Hepatic stellate cell (primary cell): ENCODE measurements around the gene APBB2.
A peak's percentile ranks its signal among the peaks of the same experiment; 100 is the strongest.
"Not testable (repeated sequence)": the region's sequence is repeated elsewhere in the genome, so short reads cannot be mapped to it uniquely, and the experiment has no call there.

ENCODE experiments used
- DNase-seq: peaks from one replicate; pipeline ENCODE4 v3.0.0; 2011; ENCODE audit warnings: low spot score

Gene APBB2

GRCh38 chr4:41156574-41156973 lies 57.8 kb downstream of the APBB2 start:
- no peak for DNase-seq

- DNase-seq, result peak; percentile 68
Measured at GRCh38 chr4:41155194-41155830, 59.0 kb downstream of the APBB2 start.

- no peak for DNase-seq
Measured at GRCh38 chr4:41154814-41155177, 59.5 kb downstream of the APBB2 start.

GRCh38 chr4:41154010-41154813 lies 60.1 kb downstream of the APBB2 start:
- no peak for DNase-seq

GRCh38 chr4:41150401-41150800 lies 63.9 kb downstream of the APBB2 start:
- DNase-seq, result no peak

DNA sequence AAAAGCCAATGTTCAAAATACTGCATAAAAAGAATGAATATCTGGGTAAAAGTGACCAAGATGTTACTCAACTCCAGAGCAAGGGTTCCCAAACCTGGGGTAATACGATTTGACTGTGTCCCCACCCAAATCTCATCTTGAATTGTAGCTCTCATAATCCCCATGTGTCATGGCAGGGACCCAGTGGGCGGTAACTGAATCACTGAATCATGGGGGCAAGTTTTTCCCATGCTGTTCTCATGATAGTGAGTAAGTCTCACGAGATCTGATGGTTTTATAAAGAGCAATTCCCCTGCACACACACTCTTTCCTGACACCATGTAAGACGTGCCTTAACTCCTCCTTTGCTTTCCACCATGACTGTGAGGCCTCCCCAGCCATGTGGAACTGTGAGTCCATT lies 64.8 kb downstream of the APBB2 start:
- DNase-seq, result not testable (repeated sequence)

DNA sequence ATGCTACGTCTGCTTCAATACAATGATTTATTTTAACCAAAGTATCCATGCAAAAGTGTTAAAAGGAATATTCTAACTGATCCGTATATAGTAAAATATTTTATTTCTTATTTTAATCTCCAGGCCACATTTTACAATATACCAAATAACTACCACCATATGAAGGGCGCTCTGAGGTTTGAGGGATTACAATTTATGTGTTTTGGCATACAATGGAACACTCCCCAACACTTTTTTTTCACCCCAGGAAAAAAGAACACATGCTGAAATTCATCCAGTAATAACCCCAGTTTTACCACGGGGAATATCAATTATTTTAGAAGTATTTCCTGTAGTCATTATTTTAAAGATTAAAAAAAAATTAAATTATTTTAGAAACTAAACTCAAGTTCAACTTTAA lies 65.4 kb downstream of the APBB2 start:
- DNase-seq, result no peak

GRCh38 chr4:41148292-41148691 lies 66.0 kb downstream of the APBB2 start:
- DNase-seq, result no peak

DNA sequence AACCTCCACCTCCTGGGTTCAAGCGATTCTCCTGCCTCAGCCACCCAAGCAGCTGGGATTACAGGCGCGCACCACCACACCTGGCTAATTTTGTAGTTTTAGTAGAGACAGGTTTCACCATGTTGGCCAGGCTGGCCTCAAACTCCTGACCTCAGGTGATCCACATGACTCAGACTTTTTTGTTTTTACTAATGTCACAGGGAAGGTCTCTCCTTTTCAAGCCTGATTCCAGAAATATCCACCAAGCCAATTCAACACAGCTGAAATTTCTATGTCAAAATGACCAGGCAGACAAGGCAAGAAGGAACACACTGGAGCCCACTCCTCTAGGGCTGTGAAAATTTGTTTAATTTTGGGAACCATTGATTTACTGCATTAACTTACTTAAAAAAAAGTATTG lies 66.8 kb downstream of the APBB2 start:
- not testable (repeated sequence) for DNase-seq

GRCh38 chr4:41146716-41147506 lies 67.4 kb downstream of the APBB2 start:
- no peak for DNase-seq

- DNase-seq, result no peak
Measured at GRCh38 chr4:41146196-41146595, 68.1 kb downstream of the APBB2 start.

DNA sequence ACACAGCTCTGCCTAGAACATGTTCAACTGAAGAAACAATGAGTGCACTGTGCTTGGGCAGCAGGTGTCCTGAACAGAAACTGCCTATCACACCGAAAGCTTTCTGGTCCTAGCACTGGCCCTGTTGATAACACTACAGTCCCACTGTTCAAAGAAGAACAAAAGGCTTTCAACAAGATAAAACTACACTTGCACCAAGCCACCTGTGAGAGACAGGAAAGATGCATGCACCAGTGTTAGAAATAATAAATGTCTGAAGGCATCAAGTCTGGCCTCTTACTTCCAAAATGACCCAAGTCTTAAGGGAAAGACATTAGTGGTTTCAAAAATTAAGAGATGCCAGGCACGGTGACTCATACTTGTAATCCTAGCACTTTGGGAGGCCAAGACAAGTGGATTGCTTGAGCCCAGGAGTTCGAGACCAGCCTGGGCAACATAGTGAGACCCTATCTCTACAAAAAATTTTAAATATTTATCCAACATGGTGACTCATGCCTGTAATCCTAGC lies 68.7 kb downstream of the APBB2 start:
- DNase-seq, result no peak

GRCh38 chr4:41144812-41145211 lies 69.5 kb downstream of the APBB2 start:
- no peak for DNase-seq

- no peak for DNase-seq
Measured at GRCh38 chr4:41144040-41144379, 70.3 kb downstream of the APBB2 start.

DNA sequence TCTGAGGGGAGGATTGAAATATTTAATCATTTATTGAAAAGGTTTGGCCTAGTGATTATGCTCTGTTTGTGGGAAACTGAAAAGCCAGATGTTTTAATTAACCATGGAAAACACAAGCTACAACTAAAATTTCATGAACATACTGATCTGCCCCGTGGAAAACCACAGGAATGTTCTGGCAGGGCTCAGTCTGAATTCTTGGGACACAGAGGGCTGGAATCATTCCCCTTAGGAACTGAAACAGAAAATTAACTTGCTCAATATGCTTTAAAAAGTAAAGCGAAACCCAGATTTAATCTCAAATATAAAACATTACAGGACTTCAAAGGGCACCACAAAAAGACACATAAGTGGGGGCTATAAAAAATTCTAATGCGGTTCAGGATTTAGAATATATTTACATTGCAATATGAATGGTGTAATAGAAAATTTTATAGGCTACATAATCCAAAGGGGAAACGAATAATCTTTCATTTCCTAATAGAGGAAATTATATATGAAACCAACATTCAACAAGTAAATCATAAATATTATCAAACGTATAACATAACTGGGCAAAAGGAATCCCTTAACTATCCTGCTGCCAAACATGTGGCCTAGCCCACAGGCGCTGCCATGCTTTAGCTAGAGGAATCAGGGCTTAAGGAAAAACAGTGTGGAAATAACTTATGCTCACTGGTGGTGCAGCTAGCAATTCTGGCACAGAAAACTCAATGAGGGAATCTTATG lies 70.9 kb downstream of the APBB2 start:
- DNase-seq, result peak; percentile 72

DNA sequence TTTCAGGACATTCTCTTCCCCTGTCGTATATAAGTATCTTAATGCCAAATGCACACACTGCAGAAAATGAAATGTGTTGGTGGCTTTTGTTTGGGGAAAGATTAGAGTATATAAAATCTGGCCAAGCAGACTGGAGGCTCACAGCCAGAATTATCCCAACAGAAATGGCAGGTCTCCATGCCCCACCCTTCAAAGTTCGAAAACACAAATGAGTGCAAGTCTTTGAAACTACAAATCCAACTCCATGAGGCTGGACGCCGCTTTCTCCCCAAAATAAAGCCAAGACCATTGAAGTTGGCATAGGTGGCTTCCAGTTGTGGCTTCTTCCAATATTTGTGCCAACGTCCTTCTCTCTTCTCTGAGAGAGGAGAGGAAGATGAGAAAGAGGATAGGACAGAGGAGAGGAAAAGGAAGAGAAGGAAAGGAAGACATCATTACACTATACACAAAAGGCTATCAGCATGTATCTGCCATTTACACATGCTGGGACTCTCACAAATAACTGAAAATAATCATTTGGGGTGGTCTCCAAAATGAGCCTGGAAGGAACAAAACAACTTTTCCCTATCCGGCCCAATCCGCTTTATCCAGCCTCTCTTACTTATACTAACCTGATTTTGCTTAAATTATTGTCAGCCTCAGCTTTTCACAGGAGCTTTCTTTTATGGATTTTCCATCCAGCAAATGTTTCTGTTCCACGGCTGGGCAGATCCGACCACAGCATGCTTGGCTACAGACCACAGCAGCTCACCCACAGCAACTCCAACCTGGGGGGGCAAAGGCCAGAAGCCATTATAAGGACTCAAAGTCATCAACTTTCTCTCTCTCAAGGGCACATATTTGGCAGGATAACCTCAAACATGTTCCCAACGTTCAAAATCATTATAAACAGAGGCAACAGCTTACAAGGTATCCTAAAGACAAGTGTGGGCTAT lies 71.7 kb downstream of the APBB2 start:
- no peak for DNase-seq

DNA sequence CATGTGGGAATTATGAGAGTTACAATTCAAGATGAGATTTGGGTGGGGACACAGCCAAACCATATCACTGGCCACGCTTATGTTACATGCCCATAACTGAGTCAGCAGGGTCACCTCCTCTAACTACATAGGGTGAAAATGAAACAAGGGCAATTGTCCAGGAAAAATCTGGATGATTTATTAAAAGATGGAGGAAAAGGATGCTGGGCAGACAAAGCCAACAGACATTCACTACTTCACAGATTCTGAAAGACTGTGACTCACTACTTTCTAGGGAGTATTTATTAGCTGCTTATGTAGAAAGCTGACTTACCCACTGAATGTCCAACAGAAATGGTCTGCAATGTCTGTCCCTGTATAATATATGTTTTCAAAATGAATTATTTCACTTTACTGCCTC lies 72.4 kb downstream of the APBB2 start:
- DNase-seq, result peak; percentile 32

DNA sequence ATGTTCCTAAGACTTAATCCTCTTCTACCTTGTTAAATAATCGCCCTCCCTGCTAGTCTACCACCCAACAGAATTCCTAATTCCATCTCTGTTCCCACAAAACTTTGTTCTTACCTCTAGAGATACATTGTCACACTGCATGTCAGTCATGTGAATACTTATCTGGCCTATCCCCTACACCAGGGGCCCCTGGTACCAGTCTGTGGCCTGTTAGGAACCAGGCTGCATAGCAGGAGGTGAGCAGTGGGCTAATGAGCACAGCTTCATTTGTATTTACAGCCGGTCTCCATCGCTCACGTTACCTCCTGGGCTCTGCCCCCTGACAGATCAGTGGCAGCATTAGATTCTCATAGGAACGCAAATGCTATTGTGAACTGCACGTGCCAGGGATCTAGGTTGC lies 73.9 kb downstream of the APBB2 start:
- DNase-seq, result no peak

DNA sequence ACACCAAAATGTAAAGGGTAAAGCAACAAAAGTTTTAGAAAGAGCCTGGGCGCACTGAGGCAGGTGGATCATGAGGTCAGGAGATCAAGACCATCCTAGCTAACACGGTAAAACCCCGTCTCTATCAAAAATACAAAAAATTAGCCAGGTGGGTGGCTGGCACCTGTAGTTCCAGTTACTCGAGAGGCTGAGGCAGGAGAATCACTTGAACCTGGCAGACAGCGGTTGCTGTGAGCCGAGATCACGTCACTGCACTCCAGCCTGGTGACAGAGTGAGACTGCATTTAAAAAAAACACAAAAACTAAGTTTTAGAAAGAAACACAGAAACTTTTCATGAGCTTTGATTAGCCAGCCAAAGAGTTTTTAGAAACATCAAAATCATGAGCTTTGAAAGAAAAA lies 76.5 kb downstream of the APBB2 start:
- DNase-seq, result no peak

DNA sequence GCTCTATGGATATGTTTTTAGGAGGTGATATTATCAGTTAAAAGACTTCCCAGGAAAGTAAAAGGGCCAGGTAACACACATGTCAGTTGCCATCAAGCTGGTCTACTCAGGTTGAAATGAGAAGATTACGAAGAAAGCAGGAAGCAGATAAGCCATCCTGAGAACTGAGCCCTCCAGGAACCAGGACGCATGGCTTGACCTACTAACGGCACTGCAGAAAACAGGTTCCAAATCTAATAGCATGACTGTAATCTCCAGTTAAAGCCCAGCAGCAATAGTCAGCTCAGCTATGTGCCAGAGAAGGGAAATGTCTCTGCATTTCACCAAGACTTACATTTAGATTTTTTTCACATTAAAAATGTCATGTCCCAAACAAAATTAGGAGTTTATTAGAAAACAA lies 77.9 kb downstream of the APBB2 start:
- DNase-seq, result no peak

DNA sequence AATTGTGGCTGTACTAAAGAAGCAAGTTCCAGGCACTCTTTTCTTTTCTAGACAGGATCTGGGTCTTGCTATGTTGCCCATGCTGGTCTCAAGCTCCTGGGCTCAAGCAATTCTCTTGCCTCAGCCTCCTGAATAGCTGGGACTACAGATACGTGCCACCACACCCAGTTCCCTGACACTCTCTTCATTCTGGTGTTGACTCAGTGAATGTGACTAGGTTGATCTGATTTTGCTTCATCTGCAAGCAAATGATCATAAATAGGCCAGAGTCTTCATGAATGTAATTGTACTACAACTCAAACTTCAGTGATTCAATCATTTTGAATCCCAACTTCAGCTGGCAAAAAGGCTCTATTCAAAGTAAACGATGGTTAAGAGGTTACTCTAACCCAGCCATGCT lies 78.5 kb downstream of the APBB2 start:
- DNase-seq, result no peak
